Esophagus squamous epithelium (tissue), 4 donors: ENCODE results near the gene EXOC1.

Experiments
- POLR2A ChIP-seq, 4 donors: fragments of 450-650 bp; IDR thresholded peaks; one replicate each; pipeline ENCODE4 v1.6.1; 2017; ENCODE audit warnings: antibody characterized with exemption in 4 of 4, mild to moderate bottlenecking in 4 of 4, moderate library complexity in 3 of 4
- TF ChIP-seq, protein P1 (sequence below), 6 experiments: fragments of 450-650 bp in 4 of 6; fragments of 200-600 bp in 2 of 6; sonication (generic) in 2 of 6; IDR thresholded peaks; one replicate each; pipeline ENCODE4 v1.5.1; 2016 to 2019; ENCODE audit warnings: antibody characterized with exemption in 6 of 6, mild to moderate bottlenecking in 4 of 6, moderate library complexity in 4 of 6

DNA sequence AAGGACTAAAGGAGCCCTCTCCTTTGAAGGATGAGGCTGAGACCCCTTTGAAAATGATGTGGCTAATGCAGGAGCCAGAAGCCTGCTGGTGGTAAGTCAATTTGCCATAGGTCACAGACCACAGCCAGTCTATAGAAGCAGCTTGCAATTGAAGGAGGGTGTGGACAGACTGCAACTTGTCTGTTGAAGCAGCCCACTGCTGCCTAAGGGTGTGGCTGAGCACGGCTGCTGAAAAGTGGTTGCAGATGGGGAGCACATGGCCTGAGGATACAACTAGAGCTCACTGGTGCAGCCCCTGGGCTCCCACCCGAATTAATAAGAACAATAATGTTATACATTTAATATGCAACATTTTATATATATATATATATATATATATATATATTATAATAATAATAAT is 45.3 kb upstream of the EXOC1 start:
- no peak for TF ChIP-seq POLR2A (IDR thresholded peaks at IDR 0.05)
- TF ChIP-seq, protein P1, sequence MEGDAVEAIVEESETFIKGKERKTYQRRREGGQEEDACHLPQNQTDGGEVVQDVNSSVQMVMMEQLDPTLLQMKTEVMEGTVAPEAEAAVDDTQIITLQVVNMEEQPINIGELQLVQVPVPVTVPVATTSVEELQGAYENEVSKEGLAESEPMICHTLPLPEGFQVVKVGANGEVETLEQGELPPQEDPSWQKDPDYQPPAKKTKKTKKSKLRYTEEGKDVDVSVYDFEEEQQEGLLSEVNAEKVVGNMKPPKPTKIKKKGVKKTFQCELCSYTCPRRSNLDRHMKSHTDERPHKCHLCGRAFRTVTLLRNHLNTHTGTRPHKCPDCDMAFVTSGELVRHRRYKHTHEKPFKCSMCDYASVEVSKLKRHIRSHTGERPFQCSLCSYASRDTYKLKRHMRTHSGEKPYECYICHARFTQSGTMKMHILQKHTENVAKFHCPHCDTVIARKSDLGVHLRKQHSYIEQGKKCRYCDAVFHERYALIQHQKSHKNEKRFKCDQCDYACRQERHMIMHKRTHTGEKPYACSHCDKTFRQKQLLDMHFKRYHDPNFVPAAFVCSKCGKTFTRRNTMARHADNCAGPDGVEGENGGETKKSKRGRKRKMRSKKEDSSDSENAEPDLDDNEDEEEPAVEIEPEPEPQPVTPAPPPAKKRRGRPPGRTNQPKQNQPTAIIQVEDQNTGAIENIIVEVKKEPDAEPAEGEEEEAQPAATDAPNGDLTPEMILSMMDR (IDR thresholded peaks at IDR 0.05), result no peak
